ENCODE measurements around the gene CHPF.

DNA sequence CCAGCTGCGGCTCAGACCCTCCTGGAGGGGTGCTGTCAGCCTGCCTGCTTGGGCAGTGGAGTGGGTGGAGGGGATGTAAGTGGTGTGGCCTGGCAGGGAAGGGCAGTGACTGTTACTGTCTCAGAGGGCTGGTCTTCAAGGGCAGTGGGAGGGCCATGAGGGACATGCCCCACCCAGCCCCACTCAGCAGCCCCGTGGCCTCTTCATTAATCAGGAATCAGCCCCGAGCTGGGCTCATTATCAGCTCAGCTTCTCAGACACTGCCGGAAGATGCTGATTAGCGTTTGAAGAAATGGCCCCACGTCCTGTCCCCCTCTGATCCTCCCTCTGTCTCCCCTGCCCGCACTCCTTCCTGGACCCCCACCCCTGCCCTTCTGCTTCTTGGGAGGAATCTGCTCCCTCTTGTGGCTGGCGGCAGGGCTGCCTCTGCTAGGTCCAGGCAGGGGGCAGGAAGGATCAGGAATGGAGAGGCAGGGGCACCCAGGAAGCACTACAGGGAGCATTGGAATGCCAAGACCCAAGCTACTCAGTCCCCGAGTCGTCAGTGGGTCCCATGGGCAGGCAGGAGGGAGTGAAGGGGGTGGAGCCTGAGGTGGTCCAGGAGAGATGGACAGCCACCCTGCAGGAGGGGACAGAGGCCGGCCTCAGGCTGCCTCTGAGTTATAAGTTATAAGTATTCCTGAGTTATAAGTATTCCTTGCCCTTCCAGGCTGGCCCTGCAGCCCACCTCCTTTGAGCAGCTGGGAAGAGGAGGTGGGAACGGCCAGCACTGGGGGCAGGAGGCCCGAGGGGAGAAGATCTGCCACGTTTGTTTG is 22.3 kb downstream of the CHPF start:
- TF ChIP-seq EZH2 (IDR thresholded peaks at IDR 0.05; ENCODE audit: borderline replicate concordance, low read depth, low read length, severe bottlenecking) = peak; percentile 2
- TF ChIP-seq, protein P1, sequence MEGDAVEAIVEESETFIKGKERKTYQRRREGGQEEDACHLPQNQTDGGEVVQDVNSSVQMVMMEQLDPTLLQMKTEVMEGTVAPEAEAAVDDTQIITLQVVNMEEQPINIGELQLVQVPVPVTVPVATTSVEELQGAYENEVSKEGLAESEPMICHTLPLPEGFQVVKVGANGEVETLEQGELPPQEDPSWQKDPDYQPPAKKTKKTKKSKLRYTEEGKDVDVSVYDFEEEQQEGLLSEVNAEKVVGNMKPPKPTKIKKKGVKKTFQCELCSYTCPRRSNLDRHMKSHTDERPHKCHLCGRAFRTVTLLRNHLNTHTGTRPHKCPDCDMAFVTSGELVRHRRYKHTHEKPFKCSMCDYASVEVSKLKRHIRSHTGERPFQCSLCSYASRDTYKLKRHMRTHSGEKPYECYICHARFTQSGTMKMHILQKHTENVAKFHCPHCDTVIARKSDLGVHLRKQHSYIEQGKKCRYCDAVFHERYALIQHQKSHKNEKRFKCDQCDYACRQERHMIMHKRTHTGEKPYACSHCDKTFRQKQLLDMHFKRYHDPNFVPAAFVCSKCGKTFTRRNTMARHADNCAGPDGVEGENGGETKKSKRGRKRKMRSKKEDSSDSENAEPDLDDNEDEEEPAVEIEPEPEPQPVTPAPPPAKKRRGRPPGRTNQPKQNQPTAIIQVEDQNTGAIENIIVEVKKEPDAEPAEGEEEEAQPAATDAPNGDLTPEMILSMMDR (IDR thresholded peaks at IDR 0.05; ENCODE audit: extremely low read depth in 1 of 2, insufficient read depth in 1 of 2, low read depth in 1 of 2, low read length in 2 of 2) = peak; percentile 26 to 63
